HCT116 (cell line): Measurements from ENCODE around the gene TRIM27.
"Not testable (repeated sequence)": the region's sequence is repeated elsewhere in the genome, so short reads cannot be mapped to it uniquely, and the experiment has no call there.

ENCODE experiments used
- ATF3 ChIP-seq: IDR thresholded peaks from 2 replicates; pipeline ENCODE4 v1.6.1; 2012
- CTCF ChIP-seq, 3 experiments: fragments of 200-600 bp in 1 of 3; sonication (generic) in 1 of 3; IDR thresholded peaks in 2 of 3; conservative IDR thresholded peaks in 1 of 3; 2 replicates each; pipeline ENCODE4 v1.5.1; 2012 to 2017; ENCODE audit warnings: low read depth in 2 of 3, low read length in 2 of 3, antibody characterized with exemption in 1 of 3, borderline replicate concordance in 1 of 3, control low read depth in 1 of 3, mild to moderate bottlenecking in 1 of 3, mixed read lengths in 1 of 3, mixed run types in 1 of 3, moderate library complexity in 1 of 3; ENCODE audit not compliant: insufficient read depth in 1 of 3
- SIN3A ChIP-seq: IDR thresholded peaks from 2 replicates; pipeline ENCODE4 v1.6.1; 2012; ENCODE audit warnings: low read depth
- TCF7L2 ChIP-seq: IDR thresholded peaks from 2 replicates; pipeline ENCODE4 v1.7.0; 2011; ENCODE audit warnings: borderline replicate concordance, inconsistent platforms; ENCODE audit not compliant: insufficient read depth, insufficient read length; ENCODE audit errors: extremely low read depth
- YY1 ChIP-seq: IDR thresholded peaks from 2 replicates; pipeline ENCODE4 v1.6.1; 2011; ENCODE audit warnings: low read length, low read depth, moderate library complexity, mild to moderate bottlenecking; ENCODE audit not compliant: insufficient replicate concordance; ENCODE audit errors: extremely low read depth
- TF ChIP-seq, protein P1 (sequence below): IDR thresholded peaks from 2 replicates; pipeline ENCODE4 v1.6.1; 2011; ENCODE audit warnings: mild to moderate bottlenecking, low read length, moderate library complexity; ENCODE audit not compliant: insufficient replicate concordance; ENCODE audit errors: extremely low read depth
- TF ChIP-seq, protein P2 (sequence below): IDR thresholded peaks from 2 replicates; pipeline ENCODE4 v1.6.1; 2012

DNA sequence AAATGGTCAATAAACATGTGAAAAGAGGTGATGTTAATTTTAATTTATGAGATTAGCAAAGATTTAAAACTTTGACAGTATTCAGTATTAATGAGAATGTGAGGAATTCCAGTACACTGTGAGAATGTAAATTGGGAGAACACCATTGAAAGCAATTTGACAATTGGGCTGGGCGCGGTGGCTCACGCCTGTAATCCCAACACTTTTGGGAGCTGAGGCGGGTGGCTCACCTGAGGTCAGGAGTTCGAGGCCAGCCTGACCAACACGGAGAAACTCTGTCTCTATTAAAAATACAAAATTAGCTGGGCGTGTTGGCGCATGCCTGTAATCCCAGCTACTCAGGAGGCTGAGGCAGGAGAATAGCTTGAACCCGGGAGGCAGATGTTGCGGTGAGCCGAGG lies 5.6 kb upstream of the TRIM27 start:
- not testable (repeated sequence) for TF ChIP-seq ATF3; CTCF (IDR thresholded peaks at IDR 0.05 in 2 of 3, conservative IDR thresholded peaks at IDR 0.05 in 1 of 3; ENCODE audit: borderline replicate concordance in 1 of 3, insufficient read depth in 1 of 3, low read depth in 2 of 3, low read length in 2 of 3); YY1; TCF7L2; SIN3A
- TF ChIP-seq, protein P1, sequence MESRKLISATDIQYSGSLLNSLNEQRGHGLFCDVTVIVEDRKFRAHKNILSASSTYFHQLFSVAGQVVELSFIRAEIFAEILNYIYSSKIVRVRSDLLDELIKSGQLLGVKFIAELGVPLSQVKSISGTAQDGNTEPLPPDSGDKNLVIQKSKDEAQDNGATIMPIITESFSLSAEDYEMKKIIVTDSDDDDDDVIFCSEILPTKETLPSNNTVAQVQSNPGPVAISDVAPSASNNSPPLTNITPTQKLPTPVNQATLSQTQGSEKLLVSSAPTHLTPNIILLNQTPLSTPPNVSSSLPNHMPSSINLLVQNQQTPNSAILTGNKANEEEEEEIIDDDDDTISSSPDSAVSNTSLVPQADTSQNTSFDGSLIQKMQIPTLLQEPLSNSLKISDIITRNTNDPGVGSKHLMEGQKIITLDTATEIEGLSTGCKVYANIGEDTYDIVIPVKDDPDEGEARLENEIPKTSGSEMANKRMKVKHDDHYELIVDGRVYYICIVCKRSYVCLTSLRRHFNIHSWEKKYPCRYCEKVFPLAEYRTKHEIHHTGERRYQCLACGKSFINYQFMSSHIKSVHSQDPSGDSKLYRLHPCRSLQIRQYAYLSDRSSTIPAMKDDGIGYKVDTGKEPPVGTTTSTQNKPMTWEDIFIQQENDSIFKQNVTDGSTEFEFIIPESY = not testable (repeated sequence)
- TF ChIP-seq, protein P2, sequence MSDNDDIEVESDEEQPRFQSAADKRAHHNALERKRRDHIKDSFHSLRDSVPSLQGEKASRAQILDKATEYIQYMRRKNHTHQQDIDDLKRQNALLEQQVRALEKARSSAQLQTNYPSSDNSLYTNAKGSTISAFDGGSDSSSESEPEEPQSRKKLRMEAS = not testable (repeated sequence)
